Measurements from ENCODE around the gene GPR78. TPM values are rescaled to one million over a fixed set of nuclear protein-coding genes. Genes with fewer than 3 reads are reported as not detected.

Gene GPR78
- total and polyA plus RNA-seq, 2 of the 13 experiments (the other 11 are each of a cell fraction or from before 2014, with no cell fraction given): 0.01 to 0.07 TPM

- in situ Hi-C loops (cut with HindIII; ENCODE audit: extremely low pct_ligation_motif_present, low pct_unique_long_range_greater_than_20kb) (no loop called here), intact Hi-C loops (cut with micrococcal nuclease; ENCODE audit: unreplicated experiment) (no loop called here)
- BruUV-seq (replicated peaks): no TSS peak
- CTCF ChIA-PET (ENCODE audit: low intra/inter-chr PET ratio, low total read pairs): no interaction called here
- Histone ChIP-seq H3K27me3 (ENCODE audit: control insufficient read depth in 1 of 2, insufficient read depth in 2 of 2, low read length in 2 of 2) (no peaks in the 10 kb centered on the region; a peak in 2 of 5 replicates), H3K4me1 (ENCODE audit: insufficient read depth, low read length) (no peaks in the 10 kb centered on the region), H4K20me1 (ENCODE audit: insufficient read depth, low read length) (no peaks in the 10 kb centered on the region), H3K36me3 (replicated peaks in 1 of 2; ENCODE audit: control insufficient read depth in 1 of 2, insufficient read depth in 2 of 2, low read length in 2 of 2) (no peaks in the 10 kb centered on the region), H3K27ac (ENCODE audit: extremely low read length, insufficient read depth, low read length) (no peak overlapping the region), H2AFZ (ENCODE audit: low read length) (no peak overlapping the region), H3K4me2 (ENCODE audit: low read depth, low read length) (no peak overlapping the region), H3K9me3 (ENCODE audit: low read length) (no peaks in the 10 kb centered on the region), H3K79me2 (ENCODE audit: insufficient read depth, low read length) (no peaks in the 10 kb centered on the region), H3K9ac (ENCODE audit: insufficient read depth, low read depth, low read length) (no peak overlapping the region), H3K4me3 (replicated peaks in 1 of 3; ENCODE audit: insufficient read depth in 1 of 3, low read depth in 2 of 3, low read length in 3 of 3) (no peak overlapping the region)
- POLR2A ChIA-PET: no interaction called here
- no peak for ATAC-seq
- WGBS (ENCODE audit: low lambda C conversion rate): 6% methylated on average over 3 of the region's 6 CpGs
- no peak for TF ChIP-seq JUNB (CRISPR knock-in tag; IDR thresholded peaks at IDR 0.05; ENCODE audit: borderline replicate concordance)
- no peak for TF ChIP-seq ISL2 (CRISPR knock-in tag; IDR thresholded peaks at IDR 0.05)
- no peak for FAIRE-seq
- DNase-seq (ENCODE audit: low spot score): no peak
These were observed 8.2 kb upstream of the GPR78 start for GRCh38 chr4:8571702-8572685.

- Histone ChIP-seq H2AFZ (ENCODE audit: low read length) (no peak overlapping the region), H3K79me2 (ENCODE audit: insufficient read depth, low read length) (no peaks in the 10 kb centered on the region), H3K4me2 (ENCODE audit: low read depth, low read length) (no peak overlapping the region), H3K9ac (ENCODE audit: insufficient read depth, low read depth, low read length) (no peak overlapping the region), H3K9me3 (ENCODE audit: low read length) (no peaks in the 10 kb centered on the region), H4K20me1 (ENCODE audit: insufficient read depth, low read length) (no peaks in the 10 kb centered on the region), H3K27ac (ENCODE audit: extremely low read length, insufficient read depth, low read length) (no peak overlapping the region), H3K36me3 (replicated peaks in 1 of 2; ENCODE audit: control insufficient read depth in 1 of 2, insufficient read depth in 2 of 2, low read length in 2 of 2) (no peaks in the 10 kb centered on the region), H3K4me3 (replicated peaks in 1 of 3; ENCODE audit: insufficient read depth in 1 of 3, low read depth in 2 of 3, low read length in 3 of 3) (no peak overlapping the region), H3K27me3 (ENCODE audit: control insufficient read depth in 1 of 2, insufficient read depth in 2 of 2, low read length in 2 of 2) (peaks cover 1 to 5% of the 10 kb centered on the region in 2 experiments; a peak in 2 of 5 replicates), H3K4me1 (ENCODE audit: insufficient read depth, low read length) (no peaks in the 10 kb centered on the region)
- BruUV-seq (replicated peaks): no TSS peak
- ChIA-PET CTCF (ENCODE audit: low intra/inter-chr PET ratio, low total read pairs) (no interaction called here), POLR2A (no interaction called here)
- ATAC-seq (no peak), DNase-seq (ENCODE audit: low spot score) (no peak), FAIRE-seq (no peak)
- in situ Hi-C loops (cut with HindIII; ENCODE audit: extremely low pct_ligation_motif_present, low pct_unique_long_range_greater_than_20kb) (no loop called here), intact Hi-C loops (cut with micrococcal nuclease; ENCODE audit: unreplicated experiment) (no loop called here)
- whole genome bisulfite sequencing (ENCODE audit: low lambda C conversion rate): 18% methylated on average over 5 of the region's 5 CpGs
- TF ChIP-seq TFAP4 (IDR thresholded peaks at IDR 0.05; ENCODE audit: borderline replicate concordance, low read depth): no peak
- TF ChIP-seq EP300 (IDR thresholded peaks at IDR 0.05; ENCODE audit: low read depth in 2 of 2, low read length in 2 of 2): no peak
- TF ChIP-seq EP300 (CRISPR knock-in tag; IDR thresholded peaks at IDR 0.05; ENCODE audit: borderline replicate concordance): no peak
- TF ChIP-seq SETDB1 (CRISPR knock-in tag; IDR thresholded peaks at IDR 0.05; ENCODE audit: borderline replicate concordance): no peak
- no peak for TF ChIP-seq ZNF496 (CRISPR knock-in tag; IDR thresholded peaks at IDR 0.05; ENCODE audit: insufficient replicate concordance)
- no peak for TF ChIP-seq SNAPC2 (CRISPR knock-in tag; IDR thresholded peaks at IDR 0.05)
- no peak for TF ChIP-seq ZNF460 (CRISPR knock-in tag; IDR thresholded peaks at IDR 0.05; ENCODE audit: borderline replicate concordance)
- no peak for TF ChIP-seq RNF219 (CRISPR knock-in tag; IDR thresholded peaks at IDR 0.05)
- TF ChIP-seq ZNF543 (CRISPR knock-in tag; IDR thresholded peaks at IDR 0.05): no peak
- no peak for TF ChIP-seq GMEB1 (CRISPR knock-in tag; IDR thresholded peaks at IDR 0.05; ENCODE audit: borderline replicate concordance)
- TF ChIP-seq BHLHE40 (IDR thresholded peaks at IDR 0.05; ENCODE audit: low read length): no peak
These were observed 6.9 kb upstream of the GPR78 start for GRCh38 chr4:8573266-8573665.
